CD4-positive, alpha-beta T cell treated with Interferon alpha-2 for 1 hour (primary cell): ENCODE results near the gene ZNF813.
A peak's percentile ranks its signal among the peaks of the same experiment; 100 is the strongest.
"Not testable (repeated sequence)": the region's sequence is repeated elsewhere in the genome, so short reads cannot be mapped to it uniquely, and the experiment has no call there.

Source experiments
- DNase-seq, 2 donors: peaks; one replicate each; pipeline ENCODE4 v3.0.0-alpha.2; 2020 to 2022

The ZNF813 gene

GRCh38 chr19:53467485-53468262, at the start of gene ZNF813:
Gene ZNF813 (plus strand): TSS chr19:53467733. CDS start chr19:53483823, 16,090 bp downstream.
- peak; percentile 93 to 96 for DNase-seq

- DNase-seq: not testable (repeated sequence)
Observed at GRCh38 chr19:53420520-53421315, 46.8 kb upstream of the ZNF813 start.

- DNase-seq: no peak
Observed at GRCh38 chr19:53422551-53422950, 45.0 kb upstream of the ZNF813 start.

- not testable (repeated sequence) for DNase-seq
Observed at GRCh38 chr19:53423074-53423473, 44.5 kb upstream of the ZNF813 start.

GRCh38 chr19:53423680-53424079, 43.9 kb upstream of the ZNF813 start:
- not testable (repeated sequence) for DNase-seq

GRCh38 chr19:53424968-53425597, 42.5 kb upstream of the ZNF813 start:
- peak; percentile 63 to 74 for DNase-seq

GRCh38 chr19:53431399-53432087, 36.0 kb upstream of the ZNF813 start, which contains the start of gene ZNF761:
Gene ZNF761 (plus strand): TSS chr19:53431984. CDS start chr19:53447269, 15,285 bp downstream.
- peak; percentile 95 to 97 for DNase-seq

GRCh38 chr19:53432088-53432661, 35.4 kb upstream of the ZNF813 start:
- no peak for DNase-seq

GRCh38 chr19:53443809-53444208, 23.7 kb upstream of the ZNF813 start:
- not testable (repeated sequence) for DNase-seq

- DNase-seq: not testable (repeated sequence)
Observed at GRCh38 chr19:53447196-53447595, 20.3 kb upstream of the ZNF813 start.

- no peak for DNase-seq
Observed at GRCh38 chr19:53455828-53456227, 11.7 kb upstream of the ZNF813 start.

GRCh38 chr19:53460131-53460721, 7.3 kb upstream of the ZNF813 start:
- DNase-seq: not testable (repeated sequence)

- no peak for DNase-seq
Observed at GRCh38 chr19:53461866-53462265, 5.7 kb upstream of the ZNF813 start.

GRCh38 chr19:53462861-53463260, 4.7 kb upstream of the ZNF813 start:
- no peak for DNase-seq

- DNase-seq: peak; percentile 1 to 4
Observed at GRCh38 chr19:53463263-53463662, 4.3 kb upstream of the ZNF813 start.

- DNase-seq: no peak
Observed at GRCh38 chr19:53466726-53467484, 628 bp upstream of the ZNF813 start.

GRCh38 chr19:53468628-53469027, 1.1 kb downstream of the ZNF813 start:
- not testable (repeated sequence) for DNase-seq

GRCh38 chr19:53471916-53472315, 4.4 kb downstream of the ZNF813 start:
- no peak for DNase-seq

- DNase-seq: not testable (repeated sequence)
Observed at GRCh38 chr19:53474832-53475231, 7.3 kb downstream of the ZNF813 start.

- not testable (repeated sequence) for DNase-seq
Observed at GRCh38 chr19:53475470-53475869, 7.9 kb downstream of the ZNF813 start.

GRCh38 chr19:53483751-53484150, 16.2 kb downstream of the ZNF813 start:
- DNase-seq: not testable (repeated sequence)
